Measurements from ENCODE around the gene GABARAP. TPM values are rescaled to one million over a fixed set of nuclear protein-coding genes. Genes with fewer than 3 reads are reported as not detected.

GABARAP gene
- total and polyA plus RNA-seq, 2 of the 8 experiments (the other 6 are each of a cell fraction or from before 2014, with no cell fraction given) = 252 to 581 TPM

DNA sequence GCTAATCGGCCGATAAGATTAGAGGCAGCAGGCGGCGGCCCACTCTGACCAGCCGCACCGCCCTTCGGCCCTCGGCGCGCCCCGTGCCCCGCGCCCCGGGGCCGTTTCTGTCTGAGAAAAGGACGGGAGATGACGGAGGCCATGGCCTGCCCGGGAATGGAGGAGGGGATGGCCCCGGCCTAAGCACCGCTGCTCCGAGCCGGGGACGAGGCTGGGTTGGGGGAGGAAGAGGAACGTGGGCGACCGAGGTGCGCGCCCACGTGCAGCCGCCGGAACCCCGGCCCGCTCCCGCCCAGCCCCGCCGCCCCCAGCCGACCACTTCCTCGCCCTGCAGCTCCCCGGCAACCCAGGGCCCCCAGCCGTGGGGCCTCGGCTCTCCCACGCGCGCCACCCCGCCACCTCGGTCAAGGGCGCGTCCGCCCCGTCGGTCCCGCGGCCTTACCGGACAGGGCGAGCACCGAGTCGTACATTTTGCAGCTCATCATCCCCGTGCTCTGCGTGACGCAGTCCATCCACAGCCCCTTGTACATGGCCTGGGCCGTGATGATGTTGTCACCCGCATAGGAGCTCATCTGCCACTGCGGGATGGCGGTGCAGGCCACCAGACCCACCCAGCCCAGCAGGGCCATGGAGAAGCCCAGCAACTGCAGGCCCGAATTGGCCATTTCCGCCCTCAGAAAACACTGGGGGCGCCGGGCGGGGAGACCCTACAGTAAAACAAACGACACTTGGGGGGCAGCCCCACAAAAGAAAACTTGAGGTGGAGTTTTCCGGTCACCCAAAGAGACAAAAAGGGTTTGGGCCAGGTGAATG is 19.3 kb upstream of the GABARAP start (continued):
- TF ChIP-seq ZNF274 (IDR thresholded peaks at IDR 0.05; ENCODE audit: borderline replicate concordance, extremely low read depth, low read length) = no peak
